Measurements from ENCODE around the gene PRKAB1. TPM values are rescaled to one million over a fixed set of nuclear protein-coding genes. Genes with fewer than 3 reads are reported as not detected.

Gene PRKAB1
- total and polyA plus RNA-seq, 9 of the 15 experiments (the other 6 are each of a cell fraction or from before 2014, with no cell fraction given), result 32.6 to 94.2 (median 63.8) TPM

GRCh38 chr12:119714614-119715267 is 46.8 kb downstream of the PRKAB1 start:
- TF ChIP-seq ZNF384 (IDR thresholded peaks at IDR 0.05; ENCODE audit: low read depth, low read length) (no peak), PRMT5 (CRISPR knock-in tag; IDR thresholded peaks at IDR 0.05) (no peak), SOX6 (IDR thresholded peaks at IDR 0.05) (no peak), KLF10 (CRISPR knock-in tag; IDR thresholded peaks at IDR 0.05) (no peak), TEAD4 (IDR thresholded peaks at IDR 0.05; ENCODE audit: low read length) (no peak), TEAD4 (CRISPR knock-in tag; IDR thresholded peaks at IDR 0.05; ENCODE audit: borderline replicate concordance) (no peak), NCOA2 (IDR thresholded peaks at IDR 0.05; ENCODE audit: partially characterized antibody in 2 of 2) (no peak), POLR2A (conservative IDR thresholded peaks at IDR 0.05) (no peak)
- Histone ChIP-seq H3K9me3 (replicated peaks; ENCODE audit: control insufficient read depth, insufficient read depth, low read depth, low read length) (no peaks in the 10 kb centered on the region), H3K9me1 (ENCODE audit: control insufficient read depth, insufficient read depth, low read length) (no peaks in the 10 kb centered on the region), H3K27me3 (ENCODE audit: control insufficient read depth in 2 of 2, insufficient read depth in 2 of 2, low read length in 2 of 2) (no peaks in the 10 kb centered on the region), H3K4me3 (no peak overlapping the region), H4K20me1 (replicated peaks; ENCODE audit: control insufficient read depth, insufficient read depth, low read length) (no peaks in the 10 kb centered on the region), H3K79me2 (ENCODE audit: control insufficient read depth, insufficient read depth, low read length) (no peaks in the 10 kb centered on the region), H3K4me2 (ENCODE audit: insufficient read depth, low read length) (no peak overlapping the region), H3K27ac (ENCODE audit: extremely low read depth, low read depth, low read length) (no peak overlapping the region), H2AFZ (ENCODE audit: low read depth, low read length) (no peak overlapping the region), H3K36me3 (ENCODE audit: control insufficient read depth, insufficient read depth, low read length) (peaks cover 83% of the 10 kb centered on the region), H3K9ac (ENCODE audit: insufficient read depth in 1 of 2, low read depth in 2 of 2, low read length in 2 of 2) (no peak overlapping the region), H3K4me1 (replicated peaks in 1 of 2; ENCODE audit: control insufficient read depth in 2 of 2, insufficient read depth in 2 of 2, low read length in 2 of 2) (0 out of 5 replicates have a peak, but pooled peaks cover 0 to 2% of the 10 kb centered on the region in 2 experiments)
- no peak for DNase-seq (ENCODE audit: extremely low read depth in 1 of 4, low spot score in 3 of 4)
- intact Hi-C loops (cut with micrococcal nuclease) (no loop called here), in situ Hi-C loops (cut with MboI) (no loop called here)
- ChIA-PET POLR2A (interaction anchor here (0.6 kb wide), 1 partner anchor 10 kb away, joined by 3 read pairs; no protein-coding TSS in a partner anchor), CTCF (ENCODE audit: low intra/inter-chr PET ratio) (no interaction called here)
- no peak for FAIRE-seq
- BruUV-seq (replicated peaks), result no TSS peak
- no peak for ATAC-seq
- 79% methylated on average over 4 of the region's 4 CpGs for WGBS (ENCODE audit: insufficient coverage, low coverage, missing lambda C conversion rate)

Measured in K562 (cell line).